ENCODE measurements around the gene NFATC1.

The NFATC1 gene

DNA sequence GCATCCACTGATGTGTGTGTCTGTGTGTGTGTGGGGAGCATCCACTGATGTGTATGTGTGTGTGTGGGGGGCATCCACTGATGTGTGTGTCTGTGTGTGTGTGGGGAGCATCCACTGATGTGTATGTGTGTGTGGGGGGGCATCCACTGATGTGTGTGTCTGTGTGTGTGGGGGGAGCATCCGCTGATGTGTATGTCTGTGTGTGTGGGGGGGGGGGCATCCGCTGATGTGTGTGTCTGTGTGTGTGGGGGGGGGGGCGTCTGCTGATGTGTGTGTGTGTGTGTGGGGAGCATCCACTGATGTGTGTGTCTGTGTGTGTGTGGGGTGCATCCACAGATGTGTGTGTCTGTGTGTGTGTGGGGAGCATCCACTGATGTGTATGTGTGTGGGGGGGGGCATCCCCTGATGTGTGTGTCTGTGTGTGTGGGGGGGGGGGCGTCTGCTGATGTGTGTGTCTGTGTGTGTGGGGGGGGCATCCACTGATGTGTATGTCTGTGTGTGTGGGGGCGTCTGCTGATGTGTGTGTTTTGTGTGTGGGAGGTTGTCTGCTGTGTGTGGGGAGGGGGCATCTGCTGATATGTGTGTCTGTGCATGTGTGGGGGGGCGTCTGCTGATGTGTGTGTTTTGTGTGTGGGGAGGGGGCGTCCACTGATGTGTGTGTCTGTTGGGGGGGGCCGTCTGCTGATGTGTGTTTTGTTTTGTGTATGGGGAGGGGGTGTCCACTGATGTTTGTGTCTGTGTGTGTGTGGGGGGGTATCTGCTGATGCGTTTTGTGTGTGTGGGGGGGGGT, 125.9 kb downstream of the NFATC1 start:
- ATAC-seq, result no peak
- TF ChIP-seq, protein P1, sequence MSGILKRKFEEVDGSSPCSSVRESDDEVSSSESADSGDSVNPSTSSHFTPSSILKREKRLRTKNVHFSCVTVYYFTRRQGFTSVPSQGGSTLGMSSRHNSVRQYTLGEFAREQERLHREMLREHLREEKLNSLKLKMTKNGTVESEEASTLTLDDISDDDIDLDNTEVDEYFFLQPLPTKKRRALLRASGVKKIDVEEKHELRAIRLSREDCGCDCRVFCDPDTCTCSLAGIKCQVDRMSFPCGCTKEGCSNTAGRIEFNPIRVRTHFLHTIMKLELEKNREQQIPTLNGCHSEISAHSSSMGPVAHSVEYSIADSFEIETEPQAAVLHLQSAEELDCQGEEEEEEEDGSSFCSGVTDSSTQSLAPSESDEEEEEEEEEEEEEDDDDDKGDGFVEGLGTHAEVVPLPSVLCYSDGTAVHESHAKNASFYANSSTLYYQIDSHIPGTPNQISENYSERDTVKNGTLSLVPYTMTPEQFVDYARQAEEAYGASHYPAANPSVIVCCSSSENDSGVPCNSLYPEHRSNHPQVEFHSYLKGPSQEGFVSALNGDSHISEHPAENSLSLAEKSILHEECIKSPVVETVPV (CRISPR knock-in tag; IDR thresholded peaks at IDR 0.05), result no peak
- TF ChIP-seq PATZ1 (CRISPR knock-in tag; IDR thresholded peaks at IDR 0.05; ENCODE audit: borderline replicate concordance), result no peak

- ATAC-seq, result no peak
- no peak for TF ChIP-seq PATZ1 (CRISPR knock-in tag; IDR thresholded peaks at IDR 0.05; ENCODE audit: borderline replicate concordance)
- no peak for TF ChIP-seq ZFP3 (CRISPR knock-in tag; IDR thresholded peaks at IDR 0.05)
- no peak for TF ChIP-seq CSDC2 (CRISPR knock-in tag; IDR thresholded peaks at IDR 0.05)
- no peak for TF ChIP-seq BACH2 (CRISPR knock-in tag; IDR thresholded peaks at IDR 0.05; ENCODE audit: borderline replicate concordance)
- TF ChIP-seq, protein P2, sequence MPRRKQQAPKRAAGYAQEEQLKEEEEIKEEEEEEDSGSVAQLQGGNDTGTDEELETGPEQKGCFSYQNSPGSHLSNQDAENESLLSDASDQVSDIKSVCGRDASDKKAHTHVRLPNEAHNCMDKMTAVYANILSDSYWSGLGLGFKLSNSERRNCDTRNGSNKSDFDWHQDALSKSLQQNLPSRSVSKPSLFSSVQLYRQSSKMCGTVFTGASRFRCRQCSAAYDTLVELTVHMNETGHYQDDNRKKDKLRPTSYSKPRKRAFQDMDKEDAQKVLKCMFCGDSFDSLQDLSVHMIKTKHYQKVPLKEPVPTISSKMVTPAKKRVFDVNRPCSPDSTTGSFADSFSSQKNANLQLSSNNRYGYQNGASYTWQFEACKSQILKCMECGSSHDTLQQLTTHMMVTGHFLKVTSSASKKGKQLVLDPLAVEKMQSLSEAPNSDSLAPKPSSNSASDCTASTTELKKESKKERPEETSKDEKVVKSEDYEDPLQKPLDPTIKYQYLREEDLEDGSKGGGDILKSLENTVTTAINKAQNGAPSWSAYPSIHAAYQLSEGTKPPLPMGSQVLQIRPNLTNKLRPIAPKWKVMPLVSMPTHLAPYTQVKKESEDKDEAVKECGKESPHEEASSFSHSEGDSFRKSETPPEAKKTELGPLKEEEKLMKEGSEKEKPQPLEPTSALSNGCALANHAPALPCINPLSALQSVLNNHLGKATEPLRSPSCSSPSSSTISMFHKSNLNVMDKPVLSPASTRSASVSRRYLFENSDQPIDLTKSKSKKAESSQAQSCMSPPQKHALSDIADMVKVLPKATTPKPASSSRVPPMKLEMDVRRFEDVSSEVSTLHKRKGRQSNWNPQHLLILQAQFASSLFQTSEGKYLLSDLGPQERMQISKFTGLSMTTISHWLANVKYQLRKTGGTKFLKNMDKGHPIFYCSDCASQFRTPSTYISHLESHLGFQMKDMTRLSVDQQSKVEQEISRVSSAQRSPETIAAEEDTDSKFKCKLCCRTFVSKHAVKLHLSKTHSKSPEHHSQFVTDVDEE (CRISPR knock-in tag; IDR thresholded peaks at IDR 0.05), result no peak
- no peak for TF ChIP-seq ARNTL (CRISPR knock-in tag; IDR thresholded peaks at IDR 0.05; ENCODE audit: borderline replicate concordance, low read depth)
- no peak for TF ChIP-seq POU6F1 (CRISPR knock-in tag; IDR thresholded peaks at IDR 0.05; ENCODE audit: borderline replicate concordance, low read depth)
- TF ChIP-seq ESRRG (CRISPR knock-in tag; IDR thresholded peaks at IDR 0.05), result no peak
- TF ChIP-seq ZNF565 (CRISPR knock-in tag; conservative IDR thresholded peaks at IDR 0.05; ENCODE audit: low read depth), result no peak
- no peak for TF ChIP-seq ZNF8 (CRISPR knock-in tag; IDR thresholded peaks at IDR 0.05)
- no peak for TF ChIP-seq TOX (CRISPR knock-in tag; IDR thresholded peaks at IDR 0.05; ENCODE audit: borderline replicate concordance)
- TF ChIP-seq ZC3H10 (CRISPR knock-in tag; IDR thresholded peaks at IDR 0.05), result no peak
- TF ChIP-seq RARB (CRISPR knock-in tag; IDR thresholded peaks at IDR 0.05), result no peak
- TF ChIP-seq OSR1 (CRISPR knock-in tag; IDR thresholded peaks at IDR 0.05), result no peak
- no peak for TF ChIP-seq SNAI2 (CRISPR knock-in tag; IDR thresholded peaks at IDR 0.05)
- TF ChIP-seq PPARA (CRISPR knock-in tag; IDR thresholded peaks at IDR 0.05; ENCODE audit: borderline replicate concordance), result no peak
- TF ChIP-seq ZFP30 (CRISPR knock-in tag; IDR thresholded peaks at IDR 0.05), result no peak
- no peak for TF ChIP-seq TCF4 (CRISPR knock-in tag; IDR thresholded peaks at IDR 0.05; ENCODE audit: borderline replicate concordance)
- TF ChIP-seq, protein P3, sequence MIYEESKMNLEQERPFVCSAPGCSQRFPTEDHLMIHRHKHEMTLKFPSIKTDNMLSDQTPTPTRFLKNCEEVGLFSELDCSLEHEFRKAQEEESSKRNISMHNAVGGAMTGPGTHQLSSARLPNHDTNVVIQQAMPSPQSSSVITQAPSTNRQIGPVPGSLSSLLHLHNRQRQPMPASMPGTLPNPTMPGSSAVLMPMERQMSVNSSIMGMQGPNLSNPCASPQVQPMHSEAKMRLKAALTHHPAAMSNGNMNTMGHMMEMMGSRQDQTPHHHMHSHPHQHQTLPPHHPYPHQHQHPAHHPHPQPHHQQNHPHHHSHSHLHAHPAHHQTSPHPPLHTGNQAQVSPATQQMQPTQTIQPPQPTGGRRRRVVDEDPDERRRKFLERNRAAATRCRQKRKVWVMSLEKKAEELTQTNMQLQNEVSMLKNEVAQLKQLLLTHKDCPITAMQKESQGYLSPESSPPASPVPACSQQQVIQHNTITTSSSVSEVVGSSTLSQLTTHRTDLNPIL (CRISPR knock-in tag; IDR thresholded peaks at IDR 0.05; ENCODE audit: low read depth), result no peak
Measured at GRCh38 chr18:79522451-79523205, 126.9 kb downstream of the NFATC1 start.
